Renal cortex interstitium (tissue), 11 donors: Measurements from ENCODE around the gene CYP2B6. TPM values are rescaled to one million over a fixed set of nuclear protein-coding genes. Genes with fewer than 3 reads are reported as not detected.
"Not testable (repeated sequence)": the region's sequence is repeated elsewhere in the genome, so short reads cannot be mapped to it uniquely, and the experiment has no call there.

Experiments
- DNase-seq, 11 donors: peaks; one replicate each; pipeline ENCODE4 v3.0.0-alpha.2; 2013; ENCODE audit warnings: low read depth in 9 of 11, low spot score in 4 of 11; ENCODE audit errors: extremely low read depth in 1 of 11
- polyA plus RNA-seq, 3 donors: library from polyadenylated mRNA; unstranded; fragments of 120-200 nt; gene quantifications; one replicate each; pipeline ENCODE4 v1.2.1, GENCODE V29; 2013; ENCODE audit not compliant: insufficient read length in 3 of 3

The CYP2B6 gene
- polyA plus RNA-seq, 3 donors = 1.6 to 3.3 (median 3.0) TPM

- no peak for DNase-seq
Measured at GRCh38 chr19:41025871-41026270, 34.8 kb downstream of the CYP2B6 start.

GRCh38 chr19:41027273-41027967 lies 36.3 kb downstream of the CYP2B6 start:
- DNase-seq = no peak

DNA sequence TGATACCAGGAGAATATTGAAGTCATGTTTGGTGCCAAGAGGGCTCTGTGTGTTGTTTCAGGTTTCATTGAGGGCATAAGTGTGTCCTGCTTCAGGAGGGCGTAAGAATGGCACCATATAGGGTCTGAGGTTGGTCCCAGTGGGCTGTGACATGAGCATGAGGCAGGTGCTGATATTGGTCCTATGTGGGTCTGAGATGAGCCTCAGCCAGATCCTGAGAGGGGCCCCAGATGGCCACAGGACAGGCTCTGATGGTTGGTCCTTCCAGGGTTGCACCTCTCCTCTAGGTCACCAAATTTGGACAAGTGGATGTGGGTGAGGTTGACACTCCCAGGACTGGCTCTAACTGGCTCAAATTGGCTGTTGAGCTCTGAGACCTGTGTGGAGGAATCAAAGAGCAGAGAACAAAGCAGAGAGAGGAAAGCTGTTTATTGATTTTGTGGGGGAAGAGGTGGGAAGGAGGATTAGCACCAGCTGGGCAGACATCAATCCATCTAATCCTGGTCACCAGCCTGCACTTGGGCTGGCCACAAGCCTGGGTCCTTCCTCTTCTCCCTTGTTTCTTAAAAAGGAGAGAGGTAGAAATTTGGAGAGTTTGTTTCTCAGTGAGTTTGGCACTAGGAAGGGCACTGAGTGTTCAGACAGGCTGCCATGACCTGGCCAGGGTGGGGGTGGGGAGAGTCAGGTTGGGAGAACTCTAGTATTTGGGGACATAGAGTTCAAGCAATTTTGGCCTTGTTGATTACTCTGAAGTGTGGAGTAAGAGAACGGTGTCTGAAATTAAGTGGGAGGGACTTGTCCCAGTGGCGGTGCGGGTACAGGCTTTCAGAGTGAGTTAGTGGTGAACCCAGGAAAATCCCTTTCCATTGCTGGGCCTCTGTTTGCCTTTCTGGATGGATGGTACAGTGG lies 38.7 kb downstream of the CYP2B6 start:
- no peak for DNase-seq

DNA sequence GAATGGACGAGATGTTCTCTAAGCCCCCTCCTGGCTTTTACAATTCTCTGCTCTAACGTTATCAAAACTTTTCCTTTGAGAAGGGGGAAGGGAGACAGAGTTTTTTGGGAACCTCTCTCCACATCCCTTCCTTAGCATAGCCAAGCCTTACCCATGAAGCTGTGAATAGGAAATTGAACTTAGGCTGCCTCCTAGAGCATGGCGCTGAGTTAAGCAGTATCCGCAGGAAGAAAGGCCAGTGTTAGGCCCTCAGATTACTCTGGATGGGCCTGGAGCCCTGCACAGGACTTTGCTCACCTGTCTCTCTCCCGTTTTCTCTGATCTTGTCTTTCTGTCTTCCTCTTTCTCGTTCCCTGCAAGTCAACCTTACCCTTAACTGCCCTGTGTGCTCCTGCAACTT lies 39.6 kb downstream of the CYP2B6 start:
- no peak for DNase-seq

GRCh38 chr19:41031916-41032315 lies 40.8 kb downstream of the CYP2B6 start:
- DNase-seq = no peak

- DNase-seq = not testable (repeated sequence)
Measured at GRCh38 chr19:41033324-41033723, 42.2 kb downstream of the CYP2B6 start.

- no peak for DNase-seq
Measured at GRCh38 chr19:41039806-41040205, 48.7 kb downstream of the CYP2B6 start.

GRCh38 chr19:41045095-41045494 lies 54.0 kb downstream of the CYP2B6 start:
- not testable (repeated sequence) for DNase-seq

DNA sequence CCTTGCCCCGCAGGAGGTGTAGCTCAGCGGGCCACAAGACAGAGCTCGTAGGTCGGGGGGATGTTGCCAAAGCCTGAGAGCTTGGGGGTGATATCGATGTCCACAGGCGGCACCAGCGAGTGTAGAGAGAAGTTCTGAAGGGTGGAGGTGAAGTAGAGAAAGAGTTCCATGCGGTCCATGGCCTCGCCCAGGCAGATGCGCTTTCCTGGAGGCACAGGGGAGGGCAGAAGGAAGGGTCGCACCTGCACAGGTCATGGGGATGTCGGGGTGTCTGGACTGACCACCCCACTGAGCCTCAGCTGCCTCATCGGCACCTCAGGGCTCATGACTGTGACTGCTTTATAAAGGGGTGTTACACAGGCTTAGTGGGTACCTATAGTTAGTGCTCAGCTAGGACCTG lies 59.3 kb downstream of the CYP2B6 start:
- no peak for DNase-seq

- not testable (repeated sequence) for DNase-seq
Measured at GRCh38 chr19:41052162-41052561, 61.1 kb downstream of the CYP2B6 start.

DNA sequence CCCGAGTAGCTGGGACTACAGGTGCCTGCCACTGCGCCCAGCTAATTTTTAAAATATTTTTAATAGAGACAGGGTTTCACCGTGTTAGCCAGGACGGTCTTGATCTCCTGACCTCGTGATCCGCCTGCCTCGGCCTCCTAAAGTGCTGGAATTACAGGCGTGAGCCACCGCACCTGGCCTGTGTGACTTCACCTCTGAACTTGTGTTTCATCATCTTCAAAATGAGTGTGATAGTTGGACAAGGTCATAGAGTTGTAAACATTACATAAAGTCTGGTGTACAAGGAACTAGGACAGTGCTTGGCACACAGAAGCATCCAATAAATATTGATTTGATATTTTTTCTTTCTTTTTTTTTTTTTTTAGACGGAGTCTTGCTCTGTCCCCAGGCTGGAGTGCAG lies 62.2 kb downstream of the CYP2B6 start:
- not testable (repeated sequence) for DNase-seq

DNA sequence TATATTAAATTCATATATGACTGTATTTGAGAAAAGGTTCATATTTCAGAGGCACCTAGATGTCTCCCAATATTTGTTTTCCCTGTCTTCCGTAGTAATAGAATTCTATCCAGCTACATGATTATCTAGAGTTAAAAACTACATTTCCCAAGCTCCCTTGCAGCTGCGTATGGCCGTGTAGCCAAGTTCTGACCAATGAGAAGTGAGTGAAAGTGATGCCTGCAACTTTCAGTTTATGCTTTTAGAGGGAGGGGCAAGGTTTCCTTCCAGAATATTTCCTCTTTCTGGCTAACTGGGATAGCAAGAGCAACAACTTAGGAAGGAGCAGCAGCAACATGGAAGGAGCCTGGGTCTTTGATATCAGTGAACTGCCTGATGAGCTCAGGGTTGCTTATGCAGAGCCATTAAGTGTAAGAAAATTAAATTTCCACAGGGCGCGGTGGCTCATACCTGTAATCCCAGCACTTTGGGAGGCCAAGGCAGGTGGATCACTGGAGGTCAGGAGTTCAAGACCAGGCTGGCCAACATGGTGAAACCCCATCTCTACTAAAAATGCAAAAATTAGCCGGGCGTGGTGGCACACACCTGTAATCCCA lies 74.0 kb downstream of the CYP2B6 start:
- peak in 2 of 11 donors; percentile 0 for DNase-seq

Other genes with a start within 250 kb of the CYP2B6 start
- 10 to 100 TPM; 14.5 to 18.5 (median 15.1) TPM for gene ACTMAP, start 240.8 kb upstream of the CYP2B6 start, polyA plus RNA-seq
- gene SNRPA, start 240.1 kb upstream of the CYP2B6 start, polyA plus RNA-seq = 100 to 1,000 TPM; 111 to 126 (median 117) TPM
- 1 to 10 TPM in 2 of 3 donors, under 1 TPM in 1; 0.19 to 3.5 (median 1.4) TPM for gene MIA, start 215.8 kb upstream of the CYP2B6 start, polyA plus RNA-seq
- gene RAB4B, start 213.0 kb upstream of the CYP2B6 start, polyA plus RNA-seq = 10 to 100 TPM in 2 of 3 donors, 1 to 10 TPM in 1; 7.0 to 13.5 (median 12.6) TPM
- gene EGLN2, start 192.1 kb upstream of the CYP2B6 start, polyA plus RNA-seq = 10 to 100 TPM; 60.1 to 80.5 (median 74.4) TPM
- under 1 TPM in 2 of 3 donors, not detected in 1; 0.18 to 0.24 TPM for gene CYP2A6, start 140.8 kb upstream of the CYP2B6 start, polyA plus RNA-seq
- gene CYP2A7, start 109.1 kb upstream of the CYP2B6 start, polyA plus RNA-seq = under 1 TPM in 2 of 3 donors, not detected in 1; 0.10 to 0.20 TPM
- gene CYP2A13, start 97.2 kb downstream of the CYP2B6 start, polyA plus RNA-seq = not detected
- under 1 TPM in 1 of 3 donors, not detected in 2; 0.33 TPM for gene CYP2F1, start 123.2 kb downstream of the CYP2B6 start, polyA plus RNA-seq
- gene CYP2S1, start 201.9 kb downstream of the CYP2B6 start, polyA plus RNA-seq = under 1 TPM; 0.25 to 0.86 (median 0.82) TPM
- gene AXL, start 227.9 kb downstream of the CYP2B6 start, polyA plus RNA-seq = 10 to 100 TPM; 31.6 to 37.6 (median 34.5) TPM